ENCODE measurements around the gene OCSTAMP. TPM values are rescaled to one million over a fixed set of nuclear protein-coding genes. Genes with fewer than 3 reads are reported as not detected.

Gene OCSTAMP
- not detected in 2 replicates for total RNA-seq

GRCh38 chr20:46550461-46550860 lies at the start of gene OCSTAMP:
Gene OCSTAMP, minus strand, starts transcription at chr20:46550654. Its CDS starts 94 bp downstream, at chr20:46550560.

GRCh38 chr20:46512943-46513844 lies 37.3 kb downstream of the OCSTAMP start, which contains the start of gene ZNF334:
Gene ZNF334, minus strand, starts transcription at chr20:46513559. Its CDS starts 1,457 bp downstream, at chr20:46512102.

Other genes starting within 250 kb of the OCSTAMP start
- not detected in 2 replicates for gene CDH22, start 242.2 kb downstream of the OCSTAMP start, total RNA-seq
- gene ELMO2, start 144.0 kb downstream of the OCSTAMP start, total RNA-seq: 19.8 and 43.9 TPM in 2 replicates
- 2.7 and 7.9 TPM in 2 replicates for gene ZNF334, start 37.1 kb downstream of the OCSTAMP start, total RNA-seq
- gene SLC13A3, start 100.8 kb upstream of the OCSTAMP start, total RNA-seq: 3.3 and 3.8 TPM in 2 replicates
- gene TP53RK, start 138.8 kb upstream of the OCSTAMP start, total RNA-seq: 16.5 and 17.4 TPM in 2 replicates
- gene SLC2A10, start 159.0 kb upstream of the OCSTAMP start, total RNA-seq: 6.5 and 12.1 TPM in 2 replicates

Measured in nasal cavity respiratory epithelium epithelial cell of viscerocranial mucosa (primary cell).